Measurements from ENCODE around the gene JCAD.

The JCAD gene

GRCh38 chr10:30038781-30039536, 20.4 kb downstream of the JCAD start:
- H3K4me3 ChIP-seq (ENCODE audit: low read length) = no peak overlapping the region
- no peaks in the 10 kb centered on the region for H3K4me1 ChIP-seq (ENCODE audit: control insufficient read depth, insufficient read depth, low read length)
- no peak overlapping the region for H3K27ac ChIP-seq (ENCODE audit: low read depth, low read length)
- no peaks in the 10 kb centered on the region for H3K27me3 ChIP-seq (ENCODE audit: control insufficient read depth, insufficient read depth, low read length)
- H3K36me3 ChIP-seq (ENCODE audit: control insufficient read depth, insufficient read depth, low read length) = peaks cover 5% of the 10 kb centered on the region
- no peak overlapping the region for H3K9ac ChIP-seq (ENCODE audit: low read length)

GRCh38 chr10:30037620-30038336, 21.6 kb downstream of the JCAD start:
- Histone ChIP-seq H3K36me3 (ENCODE audit: control insufficient read depth, insufficient read depth, low read length) (no peaks in the 10 kb centered on the region), H3K27ac (ENCODE audit: low read depth, low read length) (no peak overlapping the region), H3K9ac (ENCODE audit: low read length) (no peak overlapping the region), H3K27me3 (ENCODE audit: control insufficient read depth, insufficient read depth, low read length) (no peaks in the 10 kb centered on the region), H3K4me1 (ENCODE audit: control insufficient read depth, insufficient read depth, low read length) (no peaks in the 10 kb centered on the region), H3K4me3 (ENCODE audit: low read length) (no peak overlapping the region)

- Histone ChIP-seq H3K9ac (ENCODE audit: low read length) (no peak overlapping the region), H3K36me3 (ENCODE audit: control insufficient read depth, insufficient read depth, low read length) (no peaks in the 10 kb centered on the region), H3K27ac (ENCODE audit: low read depth, low read length) (no peak overlapping the region), H3K4me1 (ENCODE audit: control insufficient read depth, insufficient read depth, low read length) (no peaks in the 10 kb centered on the region), H3K27me3 (ENCODE audit: control insufficient read depth, insufficient read depth, low read length) (no peaks in the 10 kb centered on the region), H3K4me3 (ENCODE audit: low read length) (no peak overlapping the region)
These were observed 22.6 kb downstream of the JCAD start for GRCh38 chr10:30036811-30037210.

GRCh38 chr10:30036341-30036740, 23.0 kb downstream of the JCAD start:
- H3K27ac ChIP-seq (ENCODE audit: low read depth, low read length) = no peak overlapping the region
- no peaks in the 10 kb centered on the region for H3K27me3 ChIP-seq (ENCODE audit: control insufficient read depth, insufficient read depth, low read length)
- no peaks in the 10 kb centered on the region for H3K4me1 ChIP-seq (ENCODE audit: control insufficient read depth, insufficient read depth, low read length)
- no peak overlapping the region for H3K9ac ChIP-seq (ENCODE audit: low read length)
- H3K4me3 ChIP-seq (ENCODE audit: low read length) = no peak overlapping the region
- H3K36me3 ChIP-seq (ENCODE audit: control insufficient read depth, insufficient read depth, low read length) = no peaks in the 10 kb centered on the region

GRCh38 chr10:30034433-30035137, 24.8 kb downstream of the JCAD start:
- Histone ChIP-seq H3K36me3 (ENCODE audit: control insufficient read depth, insufficient read depth, low read length) (no peaks in the 10 kb centered on the region), H3K4me3 (ENCODE audit: low read length) (no peak overlapping the region), H3K27ac (ENCODE audit: low read depth, low read length) (no peak overlapping the region), H3K4me1 (ENCODE audit: control insufficient read depth, insufficient read depth, low read length) (peaks cover 10% of the 10 kb centered on the region), H3K9ac (ENCODE audit: low read length) (no peak overlapping the region), H3K27me3 (ENCODE audit: control insufficient read depth, insufficient read depth, low read length) (no peaks in the 10 kb centered on the region)

- Histone ChIP-seq H3K36me3 (ENCODE audit: control insufficient read depth, insufficient read depth, low read length) (no peaks in the 10 kb centered on the region), H3K27me3 (ENCODE audit: control insufficient read depth, insufficient read depth, low read length) (no peaks in the 10 kb centered on the region), H3K4me3 (ENCODE audit: low read length) (no peak overlapping the region), H3K27ac (ENCODE audit: low read depth, low read length) (no peak overlapping the region), H3K4me1 (ENCODE audit: control insufficient read depth, insufficient read depth, low read length) (peaks cover 33% of the 10 kb centered on the region), H3K9ac (ENCODE audit: low read length) (no peak overlapping the region)
These were observed 27.3 kb downstream of the JCAD start for GRCh38 chr10:30032125-30032524.

- H3K36me3 ChIP-seq (ENCODE audit: control insufficient read depth, insufficient read depth, low read length) = no peaks in the 10 kb centered on the region
- no peak overlapping the region for H3K9ac ChIP-seq (ENCODE audit: low read length)
- H3K27me3 ChIP-seq (ENCODE audit: control insufficient read depth, insufficient read depth, low read length) = no peaks in the 10 kb centered on the region
- peaks cover 36% of the 10 kb centered on the region for H3K4me1 ChIP-seq (ENCODE audit: control insufficient read depth, insufficient read depth, low read length)
- no peak overlapping the region for H3K4me3 ChIP-seq (ENCODE audit: low read length)
- H3K27ac ChIP-seq (ENCODE audit: low read depth, low read length) = peak overlapping the region; percentile 85
These were observed 29.5 kb downstream of the JCAD start for GRCh38 chr10:30029872-30030256.

GRCh38 chr10:30029164-30029871, 30.1 kb downstream of the JCAD start:
- no peaks in the 10 kb centered on the region for H3K27me3 ChIP-seq (ENCODE audit: control insufficient read depth, insufficient read depth, low read length)
- H3K36me3 ChIP-seq (ENCODE audit: control insufficient read depth, insufficient read depth, low read length) = no peaks in the 10 kb centered on the region
- peak overlapping the region; percentile 85 for H3K27ac ChIP-seq (ENCODE audit: low read depth, low read length)
- no peak overlapping the region for H3K4me3 ChIP-seq (ENCODE audit: low read length)
- no peak overlapping the region for H3K9ac ChIP-seq (ENCODE audit: low read length)
- H3K4me1 ChIP-seq (ENCODE audit: control insufficient read depth, insufficient read depth, low read length) = peaks cover 36% of the 10 kb centered on the region

GRCh38 chr10:30028738-30029030, 30.7 kb downstream of the JCAD start:
- H3K36me3 ChIP-seq (ENCODE audit: control insufficient read depth, insufficient read depth, low read length) = no peaks in the 10 kb centered on the region
- peaks cover 36% of the 10 kb centered on the region for H3K4me1 ChIP-seq (ENCODE audit: control insufficient read depth, insufficient read depth, low read length)
- H3K4me3 ChIP-seq (ENCODE audit: low read length) = no peak overlapping the region
- H3K27ac ChIP-seq (ENCODE audit: low read depth, low read length) = peak overlapping the region; percentile 85
- no peaks in the 10 kb centered on the region for H3K27me3 ChIP-seq (ENCODE audit: control insufficient read depth, insufficient read depth, low read length)
- H3K9ac ChIP-seq (ENCODE audit: low read length) = no peak overlapping the region

GRCh38 chr10:30028006-30028737, 31.2 kb downstream of the JCAD start:
- H3K27ac ChIP-seq (ENCODE audit: low read depth, low read length) = peak overlapping the region; percentile 85
- H3K4me3 ChIP-seq (ENCODE audit: low read length) = peak overlapping the region; percentile 46

GRCh38 chr10:30027057-30028005, 32.1 kb downstream of the JCAD start:
- peak overlapping the region; percentile 46 for H3K4me3 ChIP-seq (ENCODE audit: low read length)
- H3K27ac ChIP-seq (ENCODE audit: low read depth, low read length) = peak overlapping the region; percentile 85
- H3K9ac ChIP-seq (ENCODE audit: low read length) = no peak overlapping the region
- peaks cover 36% of the 10 kb centered on the region for H3K4me1 ChIP-seq (ENCODE audit: control insufficient read depth, insufficient read depth, low read length)
- H3K36me3 ChIP-seq (ENCODE audit: control insufficient read depth, insufficient read depth, low read length) = no peaks in the 10 kb centered on the region
- H3K27me3 ChIP-seq (ENCODE audit: control insufficient read depth, insufficient read depth, low read length) = no peaks in the 10 kb centered on the region

More at GRCh38 chr10:30028006-30028737, 31.2 kb downstream of the JCAD start:
- Histone ChIP-seq H3K27me3 (ENCODE audit: control insufficient read depth, insufficient read depth, low read length) (no peaks in the 10 kb centered on the region), H3K4me1 (ENCODE audit: control insufficient read depth, insufficient read depth, low read length) (peaks cover 36% of the 10 kb centered on the region), H3K36me3 (ENCODE audit: control insufficient read depth, insufficient read depth, low read length) (no peaks in the 10 kb centered on the region), H3K9ac (ENCODE audit: low read length) (no peak overlapping the region)
